Epithelial cell of esophagus (primary cell): Measurements from ENCODE around the gene NR0B1.

Experiments
- DNase-seq: peaks from one replicate; pipeline ENCODE4 v3.0.0; 2010; ENCODE audit warnings: low read depth
- H3K4me3 ChIP-seq: 2 replicates; pipeline ENCODE4 v1.5.1; 2011; ENCODE audit warnings: mild to moderate bottlenecking, low read length, control low read depth
- CTCF ChIP-seq: IDR thresholded peaks from 2 replicates; pipeline ENCODE4 v1.5.1; 2011; ENCODE audit warnings: low read depth, mild to moderate bottlenecking, low read length, control low read depth, inconsistent platforms; ENCODE audit not compliant: insufficient read depth; ENCODE audit errors: missing control alignments

NR0B1 gene

GRCh38 chrX:30309139-30309571, at the start of gene NR0B1:
Gene NR0B1, minus strand, starts transcription at chrX:30309390. Its CDS starts 27 bp downstream, at chrX:30309363.
- H3K4me3 ChIP-seq: no peak within 1 kb of the TSS
- TF ChIP-seq CTCF: no peak

GRCh38 chrX:30349946-30350345, 40.8 kb upstream of the NR0B1 start:
- H3K4me3 ChIP-seq: no peak overlapping the region
- DNase-seq: no peak
- no peak for TF ChIP-seq CTCF

More at GRCh38 chrX:30309139-30309571, at the start of gene NR0B1:
- DNase-seq: no peak

GRCh38 chrX:30343206-30343605, 34.0 kb upstream of the NR0B1 start:
- no peak for TF ChIP-seq CTCF
- no peak for DNase-seq
- no peak overlapping the region for H3K4me3 ChIP-seq

GRCh38 chrX:30340753-30341152, 31.6 kb upstream of the NR0B1 start:
- no peak for TF ChIP-seq CTCF
- no peak for DNase-seq
- H3K4me3 ChIP-seq: no peak overlapping the region

GRCh38 chrX:30327762-30328161, 18.6 kb upstream of the NR0B1 start:
- DNase-seq: no peak
- no peak overlapping the region for H3K4me3 ChIP-seq
- no peak for TF ChIP-seq CTCF

- no peak overlapping the region for H3K4me3 ChIP-seq
- TF ChIP-seq CTCF: no peak
These were observed 8.1 kb upstream of the NR0B1 start for GRCh38 chrX:30317308-30317707.

GRCh38 chrX:30313322-30313721, 4.1 kb upstream of the NR0B1 start:
- no peak for TF ChIP-seq CTCF
- DNase-seq: no peak
- no peak overlapping the region for H3K4me3 ChIP-seq

More at GRCh38 chrX:30317308-30317707, 8.1 kb upstream of the NR0B1 start:
- DNase-seq: no peak
